Measurements from ENCODE around the gene SP8.
"Not testable (repeated sequence)": the region's sequence is repeated elsewhere in the genome, so short reads cannot be mapped to it uniquely, and the experiment has no call there.

SP8 gene

GRCh38 chr7:20786779-20787659 is at the start of gene SP8:
Gene SP8, minus strand, starts transcription at chr7:20786886. Its CDS starts 88 bp downstream, at chr7:20786798.
- DNase-seq (ENCODE audit: low spot score), result peak; percentile 92

- DNase-seq (ENCODE audit: low spot score), result not testable (repeated sequence)
These were observed 49.7 kb upstream of the SP8 start for GRCh38 chr7:20836424-20836823.

- DNase-seq (ENCODE audit: low spot score), result no peak
These were observed 48.5 kb upstream of the SP8 start for GRCh38 chr7:20835111-20835750.

- DNase-seq (ENCODE audit: low spot score), result no peak
These were observed 48.0 kb upstream of the SP8 start for GRCh38 chr7:20834656-20835055.

- DNase-seq (ENCODE audit: low spot score), result no peak
These were observed 45.3 kb upstream of the SP8 start for GRCh38 chr7:20831956-20832355.

GRCh38 chr7:20831451-20831850 is 44.8 kb upstream of the SP8 start:
- DNase-seq (ENCODE audit: low spot score), result no peak

GRCh38 chr7:20828947-20829346 is 42.3 kb upstream of the SP8 start:
- no peak for DNase-seq (ENCODE audit: low spot score)

GRCh38 chr7:20827172-20827571 is 40.5 kb upstream of the SP8 start:
- DNase-seq (ENCODE audit: low spot score), result no peak

GRCh38 chr7:20826243-20826642 is 39.6 kb upstream of the SP8 start:
- peak; percentile 63 for DNase-seq (ENCODE audit: low spot score)

GRCh38 chr7:20825555-20825954 is 38.9 kb upstream of the SP8 start:
- no peak for DNase-seq (ENCODE audit: low spot score)

- DNase-seq (ENCODE audit: low spot score), result not testable (repeated sequence)
These were observed 34.7 kb upstream of the SP8 start for GRCh38 chr7:20821390-20821789.

GRCh38 chr7:20816372-20816959 is 29.8 kb upstream of the SP8 start:
- no peak for DNase-seq (ENCODE audit: low spot score)

GRCh38 chr7:20804345-20804744 is 17.7 kb upstream of the SP8 start:
- DNase-seq (ENCODE audit: low spot score), result no peak

GRCh38 chr7:20799566-20800366 is 13.1 kb upstream of the SP8 start:
- DNase-seq (ENCODE audit: low spot score), result no peak

- peak; percentile 53 for DNase-seq (ENCODE audit: low spot score)
These were observed 12.0 kb upstream of the SP8 start for GRCh38 chr7:20798694-20799121.

GRCh38 chr7:20798081-20798693 is 11.5 kb upstream of the SP8 start:
- peak; percentile 84 for DNase-seq (ENCODE audit: low spot score)

- DNase-seq (ENCODE audit: low spot score), result peak; percentile 81
These were observed 10.9 kb upstream of the SP8 start for GRCh38 chr7:20797462-20798080.

- DNase-seq (ENCODE audit: low spot score), result no peak
These were observed 10.4 kb upstream of the SP8 start for GRCh38 chr7:20797042-20797461.

GRCh38 chr7:20796500-20796899 is 9.8 kb upstream of the SP8 start:
- DNase-seq (ENCODE audit: low spot score), result no peak

GRCh38 chr7:20795881-20796280 is 9.2 kb upstream of the SP8 start:
- no peak for DNase-seq (ENCODE audit: low spot score)

GRCh38 chr7:20795361-20795760 is 8.7 kb upstream of the SP8 start:
- no peak for DNase-seq (ENCODE audit: low spot score)
